T-helper 1 cell treated with Interleukin-12 subunit alpha and Interleukin-12 subunit beta and Interleukin-4 antibody, amounts not matched to agents 30 μg/mL and 1 μg/mL, for 36 hours (primary cell): Measurements from ENCODE around the gene BTG2.

ENCODE experiments used
- H3K27ac Mint-ChIP-seq: one replicate; pipeline ENCODE4 v1.8.0; 2021; ENCODE audit warnings: mild to moderate bottlenecking, mixed read lengths
- H3K27me3 Mint-ChIP-seq: one replicate; pipeline ENCODE4 v1.8.0; 2021; ENCODE audit warnings: low read depth, mixed read lengths
- H3K36me3 Mint-ChIP-seq: one replicate; pipeline ENCODE4 v1.8.0; 2021; ENCODE audit warnings: low read depth, mixed read lengths
- H3K4me1 Mint-ChIP-seq: one replicate; pipeline ENCODE4 v1.8.0; 2021; ENCODE audit warnings: low read depth, mixed read lengths
- H3K4me3 Mint-ChIP-seq: one replicate; pipeline ENCODE4 v1.8.0; 2021; ENCODE audit warnings: mild to moderate bottlenecking, moderate library complexity, mixed read lengths
- H3K9me3 Mint-ChIP-seq: one replicate; pipeline ENCODE4 v1.8.0; 2021; ENCODE audit warnings: mixed read lengths

BTG2 gene

DNA sequence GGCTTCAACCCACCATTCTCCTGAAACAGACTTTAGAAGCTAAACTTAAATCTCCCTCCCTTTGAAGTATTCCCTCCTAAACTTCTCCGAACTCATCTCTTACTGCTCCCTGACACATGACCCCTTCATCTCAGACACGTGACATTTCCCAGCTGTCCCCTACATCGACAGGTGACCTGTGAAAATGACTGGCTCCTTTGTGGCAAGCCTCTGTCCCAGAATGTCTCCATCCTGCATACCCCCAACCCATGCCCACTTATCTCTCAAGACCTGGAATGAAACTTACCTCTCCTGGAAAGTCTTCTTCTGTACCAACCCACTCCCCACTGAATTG, 41.4 kb downstream of the BTG2 start:
- Mint-ChIP-seq H3K4me3 (no peak overlapping the region), H3K36me3 (no peaks in the 10 kb centered on the region), H3K27me3 (peaks cover 43% of the 10 kb centered on the region), H3K9me3 (no peaks in the 10 kb centered on the region), H3K4me1 (peaks cover 3% of the 10 kb centered on the region), H3K27ac (no peak overlapping the region)

DNA sequence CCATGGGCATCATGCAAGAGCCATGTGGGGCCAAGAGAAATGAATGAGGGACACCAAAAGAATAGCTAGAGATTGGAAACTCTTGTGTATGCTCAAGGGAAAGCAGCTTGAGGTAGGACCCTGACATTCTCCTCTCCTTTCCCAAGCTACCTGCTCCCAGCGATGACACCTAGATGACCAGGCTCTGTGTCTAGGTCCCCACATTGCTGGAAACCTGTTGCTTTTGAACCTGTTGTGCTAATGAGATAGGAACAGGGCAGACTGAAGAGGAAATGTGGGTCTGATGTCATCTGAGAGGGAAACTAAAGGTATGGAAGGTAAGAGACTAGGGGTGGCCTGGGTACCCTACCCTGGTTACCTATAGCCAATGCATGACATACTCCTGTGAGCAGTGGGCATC, 43.8 kb downstream of the BTG2 start:
- Mint-ChIP-seq H3K4me1 (peaks cover 1% of the 10 kb centered on the region), H3K4me3 (no peak overlapping the region), H3K36me3 (no peaks in the 10 kb centered on the region), H3K27me3 (peaks cover 31% of the 10 kb centered on the region), H3K27ac (no peak overlapping the region), H3K9me3 (no peaks in the 10 kb centered on the region)

DNA sequence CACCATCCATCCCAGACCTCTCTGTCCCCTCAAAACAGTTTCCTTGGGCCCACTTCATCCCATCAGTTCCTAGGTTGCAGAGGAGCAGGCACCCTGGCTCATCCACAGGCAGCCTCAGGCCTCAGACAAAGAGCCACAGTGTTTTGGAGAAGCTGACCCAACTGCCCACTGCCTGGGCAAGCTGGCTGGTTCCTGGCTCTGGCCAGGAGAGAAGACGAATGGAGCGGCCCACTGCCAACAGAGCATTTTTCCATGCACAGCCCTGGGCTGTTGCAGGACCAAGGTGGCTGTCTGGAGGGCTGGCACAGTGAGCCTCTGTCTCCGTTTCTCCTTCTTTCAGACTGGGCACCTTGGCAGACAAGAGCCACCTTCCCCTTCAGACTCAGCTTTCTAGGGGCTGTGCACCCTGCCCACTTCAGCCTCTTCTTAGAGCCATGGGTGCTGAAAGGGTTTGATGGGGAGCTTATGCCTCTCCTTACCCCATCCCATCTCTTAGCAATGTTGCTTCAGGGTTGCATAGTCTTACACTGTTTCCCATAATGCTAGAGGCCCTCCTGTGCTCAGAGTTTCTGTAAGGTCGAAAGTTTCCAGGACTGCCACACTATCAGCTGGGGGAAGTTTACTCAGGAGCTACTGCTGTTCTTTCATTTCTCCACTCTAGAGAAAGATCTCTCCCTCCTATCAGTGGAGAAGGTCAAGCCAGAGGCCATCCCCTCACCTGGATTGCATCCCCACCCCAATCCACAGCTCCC, 44.6 kb downstream of the BTG2 start:
- Mint-ChIP-seq H3K27me3 (peaks cover 32% of the 10 kb centered on the region), H3K4me3 (no peak overlapping the region), H3K9me3 (no peaks in the 10 kb centered on the region), H3K36me3 (no peaks in the 10 kb centered on the region), H3K27ac (no peak overlapping the region), H3K4me1 (peaks cover 1% of the 10 kb centered on the region)

DNA sequence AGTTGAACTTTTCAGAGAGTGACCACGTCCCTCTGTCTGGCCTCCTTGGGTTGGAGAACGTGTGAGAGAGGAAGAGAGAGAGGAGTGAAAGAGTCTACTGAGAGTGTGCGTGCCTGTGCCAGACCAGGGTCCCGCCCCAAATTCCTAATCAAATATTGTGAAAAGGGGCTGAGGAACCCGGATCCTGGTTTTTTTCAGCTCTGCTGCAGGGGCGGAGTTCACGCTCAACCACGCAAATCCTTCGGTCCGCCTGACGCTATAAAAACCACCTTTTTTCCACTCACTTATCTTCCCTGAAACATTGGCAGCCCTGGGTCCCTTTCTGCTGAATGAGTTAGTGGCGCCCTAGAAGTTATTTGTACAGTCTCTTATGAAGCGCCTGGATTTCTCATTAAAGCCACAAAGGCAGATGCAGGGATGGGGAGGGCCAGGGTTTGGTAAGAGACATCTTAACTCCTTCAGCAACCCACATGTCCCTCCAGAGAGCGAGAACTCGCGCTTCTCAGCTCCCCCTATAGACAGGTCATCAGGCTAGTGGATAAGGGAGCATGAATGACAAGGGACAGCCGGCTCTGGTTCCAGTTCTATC, 45.8 kb downstream of the BTG2 start, which contains the start of gene FMOD:
Gene FMOD, minus strand, starts transcription at position 86 of the 589 bp plus-strand sequence. CDS start 2,852 bp downstream, outside the sequence.
- peaks cover 1% of the 10 kb centered on the region for H3K4me1 Mint-ChIP-seq
- H3K27me3 Mint-ChIP-seq = peaks cover 38% of the 10 kb centered on the region
- H3K4me3 Mint-ChIP-seq = no peak within 1 kb of the TSS
- H3K9me3 Mint-ChIP-seq = peaks cover 4% of the 10 kb centered on the region
- H3K27ac Mint-ChIP-seq = no peak within 1 kb of the TSS
- peaks cover 1% of the 10 kb centered on the region for H3K36me3 Mint-ChIP-seq

DNA sequence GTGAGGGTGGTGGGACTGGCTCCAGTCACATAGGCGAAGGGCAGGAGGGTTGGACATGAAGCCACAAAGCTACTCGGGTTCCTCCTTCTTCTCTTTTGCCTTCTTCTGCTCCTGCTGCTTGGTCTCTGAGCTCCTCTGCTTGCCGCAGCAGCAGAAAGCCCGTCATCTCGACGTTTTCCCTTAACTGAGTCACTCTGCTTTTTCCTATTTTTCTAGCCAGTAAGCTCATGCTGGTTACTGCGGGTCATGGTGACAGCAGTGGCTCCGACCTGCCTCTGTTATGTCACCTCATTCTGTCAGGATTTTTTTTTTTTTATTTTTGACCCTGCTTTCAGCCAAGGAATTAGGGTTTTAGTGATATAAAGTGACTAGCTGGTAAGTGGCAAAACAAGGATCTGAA, 48.2 kb downstream of the BTG2 start:
- peaks cover 1% of the 10 kb centered on the region for H3K36me3 Mint-ChIP-seq
- H3K27me3 Mint-ChIP-seq = peaks cover 43% of the 10 kb centered on the region
- no peak overlapping the region for H3K27ac Mint-ChIP-seq
- H3K9me3 Mint-ChIP-seq = peaks cover 14% of the 10 kb centered on the region
- H3K4me1 Mint-ChIP-seq = peaks cover 1% of the 10 kb centered on the region
- no peak overlapping the region for H3K4me3 Mint-ChIP-seq

DNA sequence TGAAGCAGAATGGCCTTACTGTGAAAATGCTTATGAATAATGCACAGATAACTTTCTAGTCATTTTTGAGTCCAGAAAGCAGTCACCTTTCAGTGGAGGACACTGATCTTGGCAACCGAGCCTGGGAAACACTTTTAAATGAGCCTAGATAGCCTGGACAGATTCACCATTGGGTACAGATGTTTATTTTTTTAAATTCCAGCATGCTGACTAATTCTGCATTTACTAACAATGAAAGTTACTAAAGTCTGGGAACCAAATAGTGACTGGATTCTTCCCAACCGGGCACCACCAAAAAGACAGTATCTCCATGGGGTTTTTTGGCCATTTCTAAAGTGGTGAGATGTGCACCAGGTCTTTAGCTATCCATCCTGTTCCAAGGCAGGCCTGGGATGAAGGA, 48.9 kb downstream of the BTG2 start:
- Mint-ChIP-seq H3K4me3 (no peak overlapping the region), H3K4me1 (peaks cover 1% of the 10 kb centered on the region), H3K27me3 (peaks cover 46% of the 10 kb centered on the region), H3K9me3 (peaks cover 14% of the 10 kb centered on the region), H3K36me3 (peaks cover 1% of the 10 kb centered on the region), H3K27ac (no peak overlapping the region)

DNA sequence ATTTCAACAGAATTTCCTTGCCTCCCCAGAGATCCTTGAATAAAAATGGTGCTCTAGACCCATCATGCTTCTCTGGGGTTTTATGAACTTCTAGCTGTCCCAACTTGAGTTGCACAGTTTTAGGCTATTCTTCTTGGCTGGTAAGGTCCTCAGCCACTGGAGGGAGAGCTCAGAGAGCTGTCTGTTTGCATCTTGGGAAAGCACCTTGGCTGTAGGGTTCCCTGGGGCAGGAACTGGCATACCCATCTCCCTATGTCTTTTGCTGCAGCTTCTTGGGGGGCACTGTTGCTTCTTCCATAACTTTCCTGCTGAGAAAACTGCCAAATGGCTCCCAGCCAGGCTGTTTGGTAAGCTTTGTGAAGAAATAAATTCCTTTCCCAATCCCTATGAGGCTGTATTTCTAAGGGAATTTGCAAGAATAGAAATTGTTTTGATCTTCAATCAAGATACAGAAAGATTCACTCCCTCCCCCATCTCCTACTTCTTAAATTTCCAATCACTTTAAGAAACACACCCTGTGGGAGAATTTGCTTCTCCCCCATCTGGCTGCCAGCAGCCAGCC, 53.8 kb downstream of the BTG2 start:
- Mint-ChIP-seq H3K4me1 (no peaks in the 10 kb centered on the region), H3K27ac (no peak overlapping the region), H3K36me3 (peaks cover 1% of the 10 kb centered on the region), H3K4me3 (no peak overlapping the region), H3K9me3 (peaks cover 14% of the 10 kb centered on the region), H3K27me3 (peaks cover 32% of the 10 kb centered on the region)
